Activated CD8-positive, alpha-beta memory T cell treated with anti-CD3 and anti-CD28 coated beads, Interleukin-2, amount 10 ng/mL, durations not matched to agents 7 days and 5 days (primary cell): Measurements from ENCODE around the gene TUBGCP2. TPM values are rescaled to one million over a fixed set of nuclear protein-coding genes. Genes with fewer than 3 reads are reported as not detected.

Source experiments
- ATAC-seq: fragments of 150-1000 bp; cut with Tn5 transposase; one replicate; pipeline ENCODE4 v1.10.0; 2021; ENCODE audit warnings: moderate library complexity
- CTCF ChIA-PET: fragments of 350-600 bp; sonication (Branson Sonifier 250); formaldehyde crosslinking; loops from one replicate; lab custom pipeline; 2021; ENCODE audit warnings: antibody characterized with exemption; lab: Charles Lee
- DNase-seq: peaks from one replicate; pipeline ENCODE4 v3.0.0-alpha.2; 2020
- H3K27ac Mint-ChIP-seq: one replicate; pipeline ENCODE4 v1.8.0; 2021; ENCODE audit warnings: mild to moderate bottlenecking, mixed read lengths
- H3K27me3 Mint-ChIP-seq: one replicate; pipeline ENCODE4 v1.8.0; 2021; ENCODE audit warnings: mixed read lengths
- H3K36me3 Mint-ChIP-seq: one replicate; pipeline ENCODE4 v1.8.0; 2021; ENCODE audit warnings: mild to moderate bottlenecking, mixed read lengths
- H3K4me1 Mint-ChIP-seq: one replicate; pipeline ENCODE4 v1.8.0; 2021; ENCODE audit warnings: mixed read lengths
- H3K4me3 Mint-ChIP-seq: one replicate; pipeline ENCODE4 v1.8.0; 2021; ENCODE audit warnings: mild to moderate bottlenecking, moderate library complexity, mixed read lengths
- H3K9me3 Mint-ChIP-seq: one replicate; pipeline ENCODE4 v1.8.0; 2022; ENCODE audit warnings: low read depth, mixed read lengths
- microRNA-seq: library from miRNA; unstranded; fragments of <30 nt; microRNA quantifications from one replicate; pipeline ENCODE4 v1.2.0, GENCODE V29; 2022
- total RNA-seq, 2 experiments: library from RNA; stranded (reverse); gene quantifications; one replicate each; pipeline ENCODE4 v1.2.3, GENCODE V29; 2021

Gene TUBGCP2
- total RNA-seq, 2 experiments from 2014 or later = 60.4 to 64.7 TPM

DNA sequence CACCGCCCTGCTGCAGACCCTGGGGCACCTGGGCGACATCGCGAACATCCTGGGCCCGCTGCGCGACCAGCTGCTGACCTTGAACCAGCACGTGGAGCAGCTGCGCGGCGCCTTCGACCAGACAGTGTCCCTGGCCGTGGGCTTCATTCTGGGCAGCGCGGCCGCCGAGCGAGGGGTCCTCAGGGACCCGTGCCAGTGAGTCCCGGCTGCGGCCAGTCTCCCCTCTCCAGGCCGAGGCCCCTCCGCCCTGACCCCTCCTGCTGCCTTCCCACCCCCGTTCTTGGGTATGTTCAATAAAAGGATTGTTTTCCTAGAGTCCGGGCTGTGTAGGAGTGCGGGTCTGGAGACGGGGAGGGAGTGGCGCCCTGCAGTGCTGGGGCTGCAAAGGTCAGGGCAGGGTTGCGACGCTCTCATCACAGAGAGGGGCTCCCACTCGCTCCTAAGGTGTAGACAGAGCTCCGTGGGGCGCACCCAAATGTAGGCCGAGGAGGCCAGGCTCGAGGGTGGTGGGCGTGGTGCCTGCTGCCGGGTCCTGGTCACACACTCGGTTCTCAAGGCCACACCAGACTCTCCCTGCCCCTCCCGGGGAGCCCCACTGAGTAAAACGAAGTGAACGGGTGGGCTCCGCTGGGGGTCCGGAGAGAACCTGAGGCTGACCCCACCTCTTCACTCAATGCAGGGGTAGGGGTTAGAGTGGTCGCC lies 77.3 kb downstream of the TUBGCP2 start:
- Mint-ChIP-seq H3K4me1 (peaks cover 16% of the 10 kb centered on the region), H3K36me3 (no peaks in the 10 kb centered on the region), H3K9me3 (no peaks in the 10 kb centered on the region), H3K27me3 (peaks cover 60% of the 10 kb centered on the region), H3K27ac (no peak overlapping the region), H3K4me3 (no peak overlapping the region)
- DNase-seq (no peak), ATAC-seq (no peak)
- CTCF ChIA-PET = no interaction called here

DNA sequence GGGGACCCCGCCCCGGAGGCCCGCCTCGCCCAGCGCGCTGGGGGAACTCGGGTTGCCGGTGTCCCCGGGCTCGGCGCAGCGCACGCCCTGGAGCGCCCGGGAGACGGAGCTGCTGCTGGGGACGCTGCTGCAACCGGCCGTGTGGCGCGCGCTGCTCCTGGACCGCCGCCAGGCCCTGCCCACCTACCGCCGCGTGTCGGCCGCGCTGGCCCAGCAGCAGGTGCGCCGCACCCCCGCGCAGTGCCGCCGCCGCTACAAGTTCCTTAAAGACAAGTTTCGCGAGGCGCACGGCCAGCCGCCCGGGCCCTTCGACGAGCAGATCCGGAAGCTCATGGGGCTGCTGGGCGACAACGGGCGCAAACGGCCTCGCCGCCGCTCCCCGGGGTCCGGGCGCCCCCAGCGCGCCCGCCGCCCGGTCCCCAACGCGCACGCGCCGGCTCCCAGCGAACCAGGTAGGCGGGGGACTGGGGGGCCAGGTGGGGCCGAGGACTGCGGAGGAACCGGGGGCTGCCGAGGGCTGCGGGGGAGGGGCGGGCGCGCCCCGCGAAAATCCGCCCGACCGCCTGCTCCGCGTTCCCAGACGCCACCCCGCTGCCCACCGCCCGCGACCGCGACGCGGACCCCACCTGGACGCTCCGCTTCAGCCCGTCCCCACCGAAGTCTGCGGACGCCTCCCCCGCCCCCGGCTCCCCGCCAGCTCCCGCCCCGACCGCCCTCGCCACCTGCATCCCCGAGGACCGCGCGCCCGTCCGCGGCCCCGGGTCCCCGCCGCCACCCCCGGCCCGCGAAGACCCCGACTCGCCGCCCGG lies 78.1 kb downstream of the TUBGCP2 start:
- peaks cover 21% of the 10 kb centered on the region for H3K4me1 Mint-ChIP-seq
- no peaks in the 10 kb centered on the region for H3K36me3 Mint-ChIP-seq
- no peak overlapping the region for H3K27ac Mint-ChIP-seq
- H3K27me3 Mint-ChIP-seq = peaks cover 60% of the 10 kb centered on the region
- H3K4me3 Mint-ChIP-seq = no peak overlapping the region
- H3K9me3 Mint-ChIP-seq = no peaks in the 10 kb centered on the region
- ATAC-seq = no peak
- CTCF ChIA-PET = no interaction called here
- DNase-seq = no peak

DNA sequence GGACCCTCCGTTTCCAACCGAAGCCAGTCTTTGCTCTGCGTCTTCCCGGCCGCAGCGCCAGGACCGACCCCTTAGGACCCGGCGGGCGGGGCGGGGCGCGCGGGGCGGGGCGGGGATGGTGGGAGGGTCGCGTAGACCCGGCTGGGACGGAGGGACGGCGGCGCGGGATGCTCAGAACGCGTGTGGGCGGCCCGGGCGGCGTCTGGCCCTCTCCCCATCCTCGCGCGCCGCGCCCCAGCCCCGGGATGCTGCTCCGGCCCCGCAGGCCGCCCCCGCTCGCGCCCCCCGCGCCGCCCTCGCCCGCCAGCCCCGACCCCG lies 78.7 kb downstream of the TUBGCP2 start, which contains the start of gene UTF1:
Gene UTF1, plus strand, starts transcription at position 174 of the 318 bp plus-strand sequence. Its CDS starts 72 bp downstream, at position 246.
- H3K4me3 Mint-ChIP-seq = peak within 1 kb of the TSS; percentile 28
- peaks cover 26% of the 10 kb centered on the region for H3K4me1 Mint-ChIP-seq
- ATAC-seq (no peak), DNase-seq (no peak)
- no peaks in the 10 kb centered on the region for H3K9me3 Mint-ChIP-seq
- CTCF ChIA-PET = no interaction called here
- H3K36me3 Mint-ChIP-seq = no peaks in the 10 kb centered on the region
- H3K27me3 Mint-ChIP-seq = peaks cover 58% of the 10 kb centered on the region
- H3K27ac Mint-ChIP-seq = no peak within 1 kb of the TSS

DNA sequence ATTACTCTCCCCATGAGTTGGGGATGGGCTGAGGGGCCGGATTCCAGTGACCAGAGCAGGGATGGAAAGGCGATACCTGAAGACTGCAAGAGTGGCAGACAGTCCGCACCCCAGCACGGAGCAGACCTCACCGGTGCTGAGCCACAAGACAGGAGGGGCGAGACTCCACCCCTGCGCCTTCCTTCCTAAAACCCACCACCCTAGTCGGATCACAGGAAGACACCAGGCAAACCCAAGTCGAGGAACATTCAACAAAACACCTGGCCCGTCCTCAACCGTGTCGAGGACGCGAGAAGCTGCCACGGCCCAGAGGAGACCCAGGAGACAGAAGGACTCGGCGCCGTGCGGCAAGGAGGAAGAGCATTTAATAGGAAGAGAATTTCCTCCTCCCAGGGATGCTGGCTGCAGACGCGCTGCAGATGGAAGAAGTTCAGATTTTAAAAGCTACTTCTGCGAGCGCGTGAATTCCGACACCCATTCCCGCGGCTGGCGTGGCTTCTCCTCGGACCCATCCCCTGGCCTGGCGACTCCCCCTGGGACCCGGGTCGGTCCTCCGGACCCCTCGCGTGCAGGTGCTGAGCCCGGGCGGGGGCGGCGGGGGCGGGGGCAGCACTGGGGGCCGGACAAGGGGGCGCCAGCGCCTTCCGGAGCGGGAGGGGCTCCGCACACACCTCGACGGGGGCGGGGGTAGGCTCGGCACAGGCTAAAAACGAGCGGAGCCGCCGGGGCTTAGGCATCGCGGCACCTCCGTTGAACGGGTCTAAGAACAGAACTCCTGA lies 79.2 kb downstream of the TUBGCP2 start:
- Mint-ChIP-seq H3K27me3 (peaks cover 55% of the 10 kb centered on the region), H3K4me1 (peaks cover 26% of the 10 kb centered on the region), H3K27ac (no peak overlapping the region), H3K36me3 (no peaks in the 10 kb centered on the region), H3K9me3 (no peaks in the 10 kb centered on the region), H3K4me3 (peak overlapping the region; percentile 28)
- ATAC-seq (no peak), DNase-seq (no peak)
- CTCF ChIA-PET = no interaction called here

Small RNA genes within 50 kb of the gene (microRNA-seq; reads per million reads assigned to microRNA genes)
- gene MIR202 = not detected

Other genes with a start within 250 kb of the TUBGCP2 start
- gene ADGRA1, start 220.9 kb downstream of the TUBGCP2 start, total RNA-seq = not detected
- gene KNDC1, start 148.7 kb downstream of the TUBGCP2 start, total RNA-seq = under 1 TPM in 1 of 2 experiments, not detected in 1; 0.32 TPM
- not detected for gene UTF1, start 78.7 kb downstream of the TUBGCP2 start, total RNA-seq
- under 1 TPM in 1 of 2 experiments, not detected in 1; 0.12 TPM for gene VENTX, start 71.0 kb downstream of the TUBGCP2 start, total RNA-seq
- gene ADAM8, start 32.0 kb downstream of the TUBGCP2 start, total RNA-seq = 100 to 1,000 TPM; 142 to 173 TPM
- 10 to 100 TPM; 50.7 to 60.1 TPM for gene ZNF511, start within 50 bp of the TUBGCP2 start, total RNA-seq
- not detected for gene CALY, start 28.0 kb upstream of the TUBGCP2 start, total RNA-seq
- not detected for gene PRAP1, start 38.5 kb upstream of the TUBGCP2 start, total RNA-seq
- gene FUOM, start 49.1 kb upstream of the TUBGCP2 start, total RNA-seq = 10 to 100 TPM in 1 of 2 experiments, 1 to 10 TPM in 1; 9.1 to 13.1 TPM
- gene ECHS1, start 64.5 kb upstream of the TUBGCP2 start, total RNA-seq = 10 to 100 TPM; 34.0 to 50.2 TPM
- 1 to 10 TPM; 5.6 to 6.0 TPM for gene PAOX, start 70.4 kb upstream of the TUBGCP2 start, total RNA-seq
- 10 to 100 TPM; 56.0 to 64.9 TPM for gene MTG1, start 85.3 kb upstream of the TUBGCP2 start, total RNA-seq
- gene SPRN, start 115.8 kb upstream of the TUBGCP2 start, total RNA-seq = not detected
- gene SCART1, start 145.1 kb upstream of the TUBGCP2 start, total RNA-seq = 1 to 10 TPM in 1 of 2 experiments, under 1 TPM in 1; 0.82 to 4.8 TPM
- gene CYP2E1, start 218.5 kb upstream of the TUBGCP2 start, total RNA-seq = under 1 TPM in 1 of 2 experiments, not detected in 1; 0.26 TPM